Measurements from ENCODE around the gene SHMT2. TPM values are rescaled to one million over a fixed set of nuclear protein-coding genes. Genes with fewer than 3 reads are reported as not detected.

SHMT2 gene
- total and polyA plus RNA-seq, 2 of the 4 experiments (the other 2 are of a cell fraction), result 266 to 364 TPM

DNA sequence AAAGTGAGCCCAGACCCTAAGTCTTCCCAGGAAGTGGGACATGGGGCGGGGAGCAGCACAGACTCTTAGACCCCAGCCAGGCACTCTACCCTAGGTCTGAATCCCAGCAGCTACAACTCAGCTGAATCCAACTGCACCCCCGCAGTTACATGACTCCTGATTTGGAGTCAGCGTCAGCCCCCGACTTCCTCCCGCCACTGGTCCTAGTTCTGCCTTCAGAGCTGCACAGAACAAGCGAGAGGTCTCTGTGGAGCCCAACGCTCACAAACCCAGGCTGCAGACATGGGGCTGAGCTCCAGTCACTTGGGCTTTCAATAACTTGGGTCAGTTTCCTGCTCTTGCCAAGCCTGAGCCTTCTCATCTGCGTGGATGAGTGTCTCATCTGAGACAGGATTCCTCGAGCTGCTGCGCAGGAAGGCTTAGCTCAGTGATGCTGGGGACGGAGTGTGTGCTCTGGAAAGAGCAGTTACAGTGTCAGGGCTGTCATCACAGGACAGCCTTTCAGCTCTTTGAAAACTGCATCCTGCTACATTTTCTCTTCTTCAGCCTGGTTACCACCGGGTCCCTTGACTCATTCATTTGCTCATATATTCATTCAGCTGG lies 43.5 kb upstream of the SHMT2 start:
- H3K79me1 ChIP-seq (ENCODE audit: low read depth in 1 of 2, low read length in 2 of 2), result peaks cover 5 to 38% of the 10 kb centered on the region in 2 experiments; a peak in 3 of 4 replicates
- H2AFZ ChIP-seq (replicated peaks; ENCODE audit: low read length, poor library complexity), result no peak overlapping the region
- H4K91ac ChIP-seq (ENCODE audit: insufficient read depth, low read depth, low read length), result no peak overlapping the region
- no peak overlapping the region for H2BK15ac ChIP-seq (ENCODE audit: low read depth, low read length)
- no peak overlapping the region for H4K8ac ChIP-seq (ENCODE audit: low read depth in 2 of 2, low read length in 2 of 2)
- H3K4me3 ChIP-seq (ENCODE audit: insufficient read depth, low read depth, low read length), result no peak overlapping the region
- TF ChIP-seq, protein P1, sequence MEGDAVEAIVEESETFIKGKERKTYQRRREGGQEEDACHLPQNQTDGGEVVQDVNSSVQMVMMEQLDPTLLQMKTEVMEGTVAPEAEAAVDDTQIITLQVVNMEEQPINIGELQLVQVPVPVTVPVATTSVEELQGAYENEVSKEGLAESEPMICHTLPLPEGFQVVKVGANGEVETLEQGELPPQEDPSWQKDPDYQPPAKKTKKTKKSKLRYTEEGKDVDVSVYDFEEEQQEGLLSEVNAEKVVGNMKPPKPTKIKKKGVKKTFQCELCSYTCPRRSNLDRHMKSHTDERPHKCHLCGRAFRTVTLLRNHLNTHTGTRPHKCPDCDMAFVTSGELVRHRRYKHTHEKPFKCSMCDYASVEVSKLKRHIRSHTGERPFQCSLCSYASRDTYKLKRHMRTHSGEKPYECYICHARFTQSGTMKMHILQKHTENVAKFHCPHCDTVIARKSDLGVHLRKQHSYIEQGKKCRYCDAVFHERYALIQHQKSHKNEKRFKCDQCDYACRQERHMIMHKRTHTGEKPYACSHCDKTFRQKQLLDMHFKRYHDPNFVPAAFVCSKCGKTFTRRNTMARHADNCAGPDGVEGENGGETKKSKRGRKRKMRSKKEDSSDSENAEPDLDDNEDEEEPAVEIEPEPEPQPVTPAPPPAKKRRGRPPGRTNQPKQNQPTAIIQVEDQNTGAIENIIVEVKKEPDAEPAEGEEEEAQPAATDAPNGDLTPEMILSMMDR (conservative IDR thresholded peaks at IDR 0.05; ENCODE audit: low read depth, low read length), result no peak
- TF ChIP-seq, protein P2, sequence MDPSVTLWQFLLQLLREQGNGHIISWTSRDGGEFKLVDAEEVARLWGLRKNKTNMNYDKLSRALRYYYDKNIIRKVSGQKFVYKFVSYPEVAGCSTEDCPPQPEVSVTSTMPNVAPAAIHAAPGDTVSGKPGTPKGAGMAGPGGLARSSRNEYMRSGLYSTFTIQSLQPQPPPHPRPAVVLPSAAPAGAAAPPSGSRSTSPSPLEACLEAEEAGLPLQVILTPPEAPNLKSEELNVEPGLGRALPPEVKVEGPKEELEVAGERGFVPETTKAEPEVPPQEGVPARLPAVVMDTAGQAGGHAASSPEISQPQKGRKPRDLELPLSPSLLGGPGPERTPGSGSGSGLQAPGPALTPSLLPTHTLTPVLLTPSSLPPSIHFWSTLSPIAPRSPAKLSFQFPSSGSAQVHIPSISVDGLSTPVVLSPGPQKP (IDR thresholded peaks at IDR 0.05; ENCODE audit: borderline replicate concordance, low read depth, low read length), result no peak
- ChIA-PET CTCF (no interaction called here), POLR2A (ENCODE audit: unreplicated experiment) (interaction anchor here (0.9 kb wide), 1 partner anchor 90 kb away, joined by 4 read pairs; no protein-coding TSS in a partner anchor)
- H4K20me1 ChIP-seq (ENCODE audit: insufficient read depth, low read length), result peaks cover 38% of the 10 kb centered on the region
- H3K9ac ChIP-seq (ENCODE audit: low read depth, low read length), result no peak overlapping the region
- no TSS peak for BruUV-seq (replicated peaks)
- ATAC-seq (ENCODE audit: low read depth), result no peak
- no peak overlapping the region for H3K14ac ChIP-seq (replicated peaks; ENCODE audit: low read depth, low read length)
- no peak overlapping the region for H2AK9ac ChIP-seq (replicated peaks; ENCODE audit: low read depth, low read length, poor library complexity)
- H3K4me2 ChIP-seq (ENCODE audit: low read depth, low read length), result no peak overlapping the region
- no peak overlapping the region for H2BK20ac ChIP-seq (ENCODE audit: low read depth, low read length)
- H3K9me3 ChIP-seq (ENCODE audit: control insufficient read depth, insufficient read depth, low read length), result no peaks in the 10 kb centered on the region
- peaks cover 93% of the 10 kb centered on the region for H3K36me3 ChIP-seq (ENCODE audit: control insufficient read depth, insufficient read depth, low read length)
- in situ Hi-C loops (cut with MboI; ENCODE audit: low sequenced_read_pairs), result no loop called here
- H2AK5ac ChIP-seq (ENCODE audit: low read depth, low read length), result no peak overlapping the region
- H3K4ac ChIP-seq (ENCODE audit: low read depth, low read length), result no peak overlapping the region
- H3K27me3 ChIP-seq (ENCODE audit: control insufficient read depth, insufficient read depth, low read length), result no peaks in the 10 kb centered on the region
- no peak overlapping the region for H3K27ac ChIP-seq (ENCODE audit: insufficient read depth, low read length)
- DNase-seq, result no peak
- no peak overlapping the region for H3K18ac ChIP-seq (ENCODE audit: low read depth, low read length)
- H2BK120ac ChIP-seq (ENCODE audit: low read depth, low read length), result no peak overlapping the region
- no peak overlapping the region for H3K56ac ChIP-seq (ENCODE audit: extremely low read depth, insufficient read depth, low read length)
- H3K23ac ChIP-seq (ENCODE audit: low read depth, low read length), result no peak overlapping the region
- dilution Hi-C loops (cut with HindIII; ENCODE audit: low sequenced_read_pairs, unreplicated experiment), result no loop called here
- intact Hi-C loops (cut with micrococcal nuclease), result no loop called here
- no peaks in the 10 kb centered on the region for H3K4me1 ChIP-seq (ENCODE audit: control insufficient read depth, insufficient read depth, low read length)
- no peaks in the 10 kb centered on the region for H3K9me1 ChIP-seq (ENCODE audit: insufficient read depth, low read length)
- no peak overlapping the region for H4K5ac ChIP-seq (ENCODE audit: low read depth, low read length)
- no peak overlapping the region for H2BK5ac ChIP-seq (ENCODE audit: low read depth, low read length, poor library complexity, severe bottlenecking)
- WGBS, 2 experiments (ENCODE audit: extremely low coverage in 2 of 2, insufficient read length in 1 of 2), result 93% methylated on average over 7 of the region's 12 CpGs; no CpG with 5 or more reads in 1 of the 2 experiments

All from IMR-90 (cell line).